GM18868 (cell line): Measurements from ENCODE around the gene PACS1.

Source experiments
- ATAC-seq: cut with Tn5 transposase; IDR thresholded peaks from one replicate; pipeline ENCODE4 v1.9.1; 2021; ENCODE audit warnings: mild to moderate bottlenecking, moderate library complexity; ENCODE audit not compliant: unreplicated experiment

PACS1 gene

GRCh38 chr11:66172146-66172545, 102.1 kb downstream of the PACS1 start:
- no peak for ATAC-seq

- no peak for ATAC-seq
Measured at GRCh38 chr11:66176650-66177049, 106.6 kb downstream of the PACS1 start.

GRCh38 chr11:66178183-66178582, 108.1 kb downstream of the PACS1 start:
- ATAC-seq: no peak

GRCh38 chr11:66178871-66179270, 108.8 kb downstream of the PACS1 start:
- ATAC-seq: no peak

GRCh38 chr11:66181632-66182315, 111.7 kb downstream of the PACS1 start:
- no peak for ATAC-seq

GRCh38 chr11:66183494-66184048, 113.5 kb downstream of the PACS1 start:
- no peak for ATAC-seq

GRCh38 chr11:66184728-66185127, 114.7 kb downstream of the PACS1 start:
- ATAC-seq: no peak

- no peak for ATAC-seq
Measured at GRCh38 chr11:66186470-66186869, 116.4 kb downstream of the PACS1 start.

GRCh38 chr11:66187453-66187852, 117.4 kb downstream of the PACS1 start:
- ATAC-seq: no peak

GRCh38 chr11:66188580-66188979, 118.5 kb downstream of the PACS1 start:
- no peak for ATAC-seq

- no peak for ATAC-seq
Measured at GRCh38 chr11:66189031-66189745, 119.1 kb downstream of the PACS1 start.

GRCh38 chr11:66190786-66191185, 120.7 kb downstream of the PACS1 start:
- ATAC-seq: no peak

- no peak for ATAC-seq
Measured at GRCh38 chr11:66192181-66192863, 122.2 kb downstream of the PACS1 start.

- no peak for ATAC-seq
Measured at GRCh38 chr11:66194391-66194790, 124.3 kb downstream of the PACS1 start.

GRCh38 chr11:66195867-66196266, 125.8 kb downstream of the PACS1 start:
- no peak for ATAC-seq

- ATAC-seq: no peak
Measured at GRCh38 chr11:66203847-66204246, 133.8 kb downstream of the PACS1 start.

- ATAC-seq: no peak
Measured at GRCh38 chr11:66204412-66204811, 134.3 kb downstream of the PACS1 start.

GRCh38 chr11:66207816-66208215, 137.7 kb downstream of the PACS1 start:
- ATAC-seq: no peak

- no peak for ATAC-seq
Measured at GRCh38 chr11:66211100-66211499, 141.0 kb downstream of the PACS1 start.

GRCh38 chr11:66216911-66217310, 146.8 kb downstream of the PACS1 start:
- no peak for ATAC-seq

- ATAC-seq: no peak
Measured at GRCh38 chr11:66218036-66218435, 148.0 kb downstream of the PACS1 start.
